ENCODE measurements around the gene LRRK2.

Gene LRRK2

DNA sequence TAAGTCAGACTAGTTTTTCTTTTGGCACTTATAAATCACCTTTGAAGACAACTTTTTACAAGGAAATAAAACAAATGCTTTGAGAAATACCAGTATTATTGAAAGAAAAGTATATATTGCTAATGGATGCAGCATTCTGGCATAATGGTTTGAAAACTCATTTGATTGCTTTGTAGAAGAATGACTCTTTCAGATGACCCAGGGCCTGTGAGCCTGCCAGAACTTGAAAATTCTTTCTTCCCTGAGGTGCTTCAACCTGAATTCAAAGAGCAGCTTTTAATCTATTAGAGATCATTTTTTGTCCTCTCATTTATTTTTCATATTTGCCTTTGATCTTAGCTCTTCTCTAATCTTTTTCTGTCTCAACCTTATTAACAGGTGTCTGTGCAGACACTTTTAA is 87.4 kb downstream of the LRRK2 start:
- H3K27ac ChIP-seq (ENCODE audit: extremely low read depth, low read depth, low read length), result no peak overlapping the region
- H3K36me3 ChIP-seq (ENCODE audit: control insufficient read depth in 2 of 2, insufficient read depth in 1 of 2, low read length in 2 of 2), result no peaks in the 10 kb centered on the region
- no peak overlapping the region for H3K4me3 ChIP-seq (ENCODE audit: low read depth, low read length)
- no peaks in the 10 kb centered on the region for H3K4me1 ChIP-seq (ENCODE audit: control insufficient read depth, insufficient read depth, low read length)
- H3K9me3 ChIP-seq (ENCODE audit: control insufficient read depth, insufficient read depth, low read depth, low read length), result no peaks in the 10 kb centered on the region
- ChIA-PET CTCF (interaction anchor here (0.9 to 1.3 kb wide), 2 partner anchors 158 to 159 kb away, joined by 4 to 8 read pairs; no protein-coding TSS in a partner anchor), POLR2A (no interaction called here)
- TF ChIP-seq ZNF138 (tag by site-specific recombination; IDR thresholded peaks at IDR 0.05; ENCODE audit: borderline replicate concordance) (no peak), ZNF830 (tag by site-specific recombination; IDR thresholded peaks at IDR 0.05; ENCODE audit: low read depth) (no peak), SP3 (tag by site-specific recombination; IDR thresholded peaks at IDR 0.05) (no peak), ZNF23 (tag by site-specific recombination; IDR thresholded peaks at IDR 0.05; ENCODE audit: borderline replicate concordance) (no peak), ZNF121 (tag by site-specific recombination; IDR thresholded peaks at IDR 0.05) (no peak), ZNF19 (tag by site-specific recombination; IDR thresholded peaks at IDR 0.05; ENCODE audit: low read depth) (no peak), ZNF624 (tag by site-specific recombination; IDR thresholded peaks at IDR 0.05) (no peak), GLIS2 (tag by site-specific recombination; IDR thresholded peaks at IDR 0.05) (no peak), ZBTB8A (tag by site-specific recombination; IDR thresholded peaks at IDR 0.05) (no peak), OVOL3 (tag by site-specific recombination; IDR thresholded peaks at IDR 0.05) (no peak)
- TF ChIP-seq, protein P1, sequence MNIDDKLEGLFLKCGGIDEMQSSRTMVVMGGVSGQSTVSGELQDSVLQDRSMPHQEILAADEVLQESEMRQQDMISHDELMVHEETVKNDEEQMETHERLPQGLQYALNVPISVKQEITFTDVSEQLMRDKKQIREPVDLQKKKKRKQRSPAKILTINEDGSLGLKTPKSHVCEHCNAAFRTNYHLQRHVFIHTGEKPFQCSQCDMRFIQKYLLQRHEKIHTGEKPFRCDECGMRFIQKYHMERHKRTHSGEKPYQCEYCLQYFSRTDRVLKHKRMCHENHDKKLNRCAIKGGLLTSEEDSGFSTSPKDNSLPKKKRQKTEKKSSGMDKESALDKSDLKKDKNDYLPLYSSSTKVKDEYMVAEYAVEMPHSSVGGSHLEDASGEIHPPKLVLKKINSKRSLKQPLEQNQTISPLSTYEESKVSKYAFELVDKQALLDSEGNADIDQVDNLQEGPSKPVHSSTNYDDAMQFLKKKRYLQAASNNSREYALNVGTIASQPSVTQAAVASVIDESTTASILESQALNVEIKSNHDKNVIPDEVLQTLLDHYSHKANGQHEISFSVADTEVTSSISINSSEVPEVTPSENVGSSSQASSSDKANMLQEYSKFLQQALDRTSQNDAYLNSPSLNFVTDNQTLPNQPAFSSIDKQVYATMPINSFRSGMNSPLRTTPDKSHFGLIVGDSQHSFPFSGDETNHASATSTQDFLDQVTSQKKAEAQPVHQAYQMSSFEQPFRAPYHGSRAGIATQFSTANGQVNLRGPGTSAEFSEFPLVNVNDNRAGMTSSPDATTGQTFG (tag by site-specific recombination; IDR thresholded peaks at IDR 0.05; ENCODE audit: borderline replicate concordance), result no peak

DNA sequence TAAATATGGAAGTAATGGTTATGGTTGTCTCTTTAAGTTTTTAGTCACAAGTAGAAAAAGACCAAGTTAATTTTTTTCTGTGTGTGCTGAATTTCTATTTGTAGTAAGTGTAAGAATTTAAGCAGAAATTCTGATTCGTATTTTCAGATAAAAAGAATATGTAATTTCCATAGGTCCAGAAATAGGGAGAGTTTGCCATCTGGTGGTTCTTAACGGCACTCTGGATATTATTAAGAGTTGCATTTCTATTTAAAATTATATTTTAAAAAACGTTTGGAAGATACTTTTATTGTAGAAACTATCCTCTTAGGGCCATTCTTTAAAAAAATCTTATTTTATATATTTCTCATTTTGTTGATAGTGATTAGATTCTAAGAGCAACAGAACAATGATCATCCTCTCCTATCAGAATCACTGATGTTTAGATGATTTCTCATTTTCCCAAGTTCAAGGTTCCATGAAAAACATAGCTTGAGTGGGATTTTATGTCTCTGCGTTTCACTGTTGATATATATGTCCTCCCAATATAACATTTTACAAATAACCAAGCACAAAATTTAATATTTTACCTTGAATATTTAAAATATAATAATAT is 88.3 kb downstream of the LRRK2 start:
- H3K36me3 ChIP-seq (ENCODE audit: control insufficient read depth in 2 of 2, insufficient read depth in 1 of 2, low read length in 2 of 2), result no peaks in the 10 kb centered on the region
- H3K27ac ChIP-seq (ENCODE audit: extremely low read depth, low read depth, low read length), result no peak overlapping the region
- ChIA-PET POLR2A (no interaction called here), CTCF (interaction anchor here (0.6 to 4.2 kb wide), 14 partner anchors 12 to 724 kb away, joined by 3 to 24 read pairs (median 4); no protein-coding TSS in a partner anchor)
- H3K4me3 ChIP-seq (ENCODE audit: low read depth, low read length), result no peak overlapping the region
- TF ChIP-seq ZNF621 (tag by site-specific recombination; IDR thresholded peaks at IDR 0.05), result no peak
- TF ChIP-seq ZNF654 (tag by site-specific recombination; IDR thresholded peaks at IDR 0.05; ENCODE audit: low read depth), result peak; percentile 50
- no peaks in the 10 kb centered on the region for H3K4me1 ChIP-seq (ENCODE audit: control insufficient read depth, insufficient read depth, low read length)
- H3K9me3 ChIP-seq (ENCODE audit: control insufficient read depth, insufficient read depth, low read depth, low read length), result no peaks in the 10 kb centered on the region

DNA sequence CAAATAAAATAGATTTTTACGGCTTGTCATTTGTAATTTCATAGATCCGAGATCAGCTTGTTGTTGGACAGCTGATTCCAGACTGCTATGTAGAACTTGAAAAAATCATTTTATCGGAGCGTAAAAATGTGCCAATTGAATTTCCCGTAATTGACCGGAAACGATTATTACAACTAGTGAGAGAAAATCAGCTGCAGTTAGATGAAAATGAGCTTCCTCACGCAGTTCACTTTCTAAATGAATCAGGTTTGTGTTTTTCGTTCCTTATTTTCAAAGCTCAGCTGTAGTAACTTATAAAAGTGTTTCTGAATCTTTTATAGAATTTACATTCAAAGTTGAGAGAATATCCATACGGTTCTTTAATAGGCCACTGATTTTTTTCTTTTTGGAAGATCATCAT is 89.1 kb downstream of the LRRK2 start:
- H3K27ac ChIP-seq (ENCODE audit: extremely low read depth, low read depth, low read length), result no peak overlapping the region
- no peaks in the 10 kb centered on the region for H3K4me1 ChIP-seq (ENCODE audit: control insufficient read depth, insufficient read depth, low read length)
- ChIA-PET CTCF (interaction anchor here (0.6 to 4.2 kb wide), 13 partner anchors 11 to 725 kb away, joined by 3 to 24 read pairs (median 4); no protein-coding TSS in a partner anchor), POLR2A (no interaction called here)
- no peaks in the 10 kb centered on the region for H3K36me3 ChIP-seq (ENCODE audit: control insufficient read depth in 2 of 2, insufficient read depth in 1 of 2, low read length in 2 of 2)
- no peak overlapping the region for H3K4me3 ChIP-seq (ENCODE audit: low read depth, low read length)
- H3K9me3 ChIP-seq (ENCODE audit: control insufficient read depth, insufficient read depth, low read depth, low read length), result no peaks in the 10 kb centered on the region
- TF ChIP-seq ZNF266 (tag by site-specific recombination; IDR thresholded peaks at IDR 0.05; ENCODE audit: low read depth), result no peak
- TF ChIP-seq ZNF16 (tag by site-specific recombination; IDR thresholded peaks at IDR 0.05; ENCODE audit: low read depth), result no peak
- TF ChIP-seq ZNF544 (tag by site-specific recombination; IDR thresholded peaks at IDR 0.05), result no peak
- no peak for TF ChIP-seq KLF8 (tag by site-specific recombination; IDR thresholded peaks at IDR 0.05)
- TF ChIP-seq ZNF10 (tag by site-specific recombination; IDR thresholded peaks at IDR 0.05), result no peak
- TF ChIP-seq SCRT1 (tag by site-specific recombination; IDR thresholded peaks at IDR 0.05; ENCODE audit: borderline replicate concordance), result no peak
- TF ChIP-seq ZNF701 (tag by site-specific recombination; IDR thresholded peaks at IDR 0.05), result no peak
- TF ChIP-seq ZNF184 (tag by site-specific recombination; IDR thresholded peaks at IDR 0.05), result no peak
- no peak for TF ChIP-seq ZNF624 (tag by site-specific recombination; IDR thresholded peaks at IDR 0.05)
- no peak for TF ChIP-seq RBAK (tag by site-specific recombination; IDR thresholded peaks at IDR 0.05)
- TF ChIP-seq BCL11A (tag by site-specific recombination; IDR thresholded peaks at IDR 0.05; ENCODE audit: low read depth), result no peak
- TF ChIP-seq ZNF600 (tag by site-specific recombination; IDR thresholded peaks at IDR 0.05), result no peak
- TF ChIP-seq ZSCAN23 (tag by site-specific recombination; IDR thresholded peaks at IDR 0.05), result no peak
- no peak for TF ChIP-seq KLF7 (tag by site-specific recombination; IDR thresholded peaks at IDR 0.05; ENCODE audit: borderline replicate concordance)
